ENCODE measurements around the gene CFAP100. TPM values are rescaled to one million over a fixed set of nuclear protein-coding genes. Genes with fewer than 3 reads are reported as not detected.

CFAP100 gene
- total RNA-seq, 4 donors from 2014 or later = not detected

GRCh38 chr3:126424039-126424717 is 29.5 kb downstream of the CFAP100 start:
- 99% methylated on average over 6 of the region's 10 CpGs; no CpG with 5 or more reads in 1 of the 2 donors for WGBS, 2 donors (ENCODE audit: low coverage in 1 of 2)
- in situ Hi-C loops (cut with MboI; ENCODE audit: low pct_ligation_motif_present in 1 of 4, low pct_unique_long_range_greater_than_20kb in 1 of 4, low sequenced_read_pairs in 3 of 4) (no loop called here), intact Hi-C loops (cut with DNase I; ENCODE audit: low total_unique reads) (no loop called here)
- Histone ChIP-seq H3K4me3 (no peak overlapping the region), H3K9me3 (peaks cover 0 to 11% of the 10 kb centered on the region in 2 donors), H3K27me3 (no peaks in the 10 kb centered on the region), H3K27ac (no peak overlapping the region), H3K36me3 (no peaks in the 10 kb centered on the region), H3K4me1 (no peaks in the 10 kb centered on the region)
- DNase-seq = no peak
- no peak for TF ChIP-seq CTCF (IDR thresholded peaks at IDR 0.05)
- no peak for TF ChIP-seq POLR2A (IDR thresholded peaks at IDR 0.05)
- TF ChIP-seq POLR2AphosphoS5 (IDR thresholded peaks at IDR 0.05) = no peak
- TF ChIP-seq EP300 (IDR thresholded peaks at IDR 0.05; ENCODE audit: low read depth) = no peak

- Histone ChIP-seq H3K4me3 (no peak overlapping the region), H3K36me3 (no peaks in the 10 kb centered on the region), H3K27ac (no peak overlapping the region), H3K27me3 (no peaks in the 10 kb centered on the region), H3K4me1 (no peaks in the 10 kb centered on the region), H3K9me3 (peaks cover 0 to 11% of the 10 kb centered on the region in 2 donors)
- TF ChIP-seq POLR2A (IDR thresholded peaks at IDR 0.05) = no peak
- TF ChIP-seq EP300 (IDR thresholded peaks at IDR 0.05; ENCODE audit: low read depth) = no peak
- no peak for TF ChIP-seq POLR2AphosphoS5 (IDR thresholded peaks at IDR 0.05)
- no peak for TF ChIP-seq CTCF (IDR thresholded peaks at IDR 0.05)
- 77% methylated on average over 3 of the region's 3 CpGs; no CpG with 5 or more reads in 1 of the 2 donors for WGBS, 2 donors (ENCODE audit: low coverage in 1 of 2)
- intact Hi-C loops (cut with DNase I; ENCODE audit: low total_unique reads) (no loop called here), in situ Hi-C loops (cut with MboI; ENCODE audit: low pct_ligation_motif_present in 1 of 4, low pct_unique_long_range_greater_than_20kb in 1 of 4, low sequenced_read_pairs in 3 of 4) (no loop called here)
- no peak for DNase-seq
Observed at GRCh38 chr3:126424751-126425150, 30.0 kb downstream of the CFAP100 start.

GRCh38 chr3:126431103-126431534 is 36.4 kb downstream of the CFAP100 start:
- no peaks in the 10 kb centered on the region for H3K27me3 ChIP-seq
- TF ChIP-seq POLR2A (IDR thresholded peaks at IDR 0.05) (no peak), EP300 (IDR thresholded peaks at IDR 0.05; ENCODE audit: low read depth) (no peak), CTCF (IDR thresholded peaks at IDR 0.05) (no peak)
- H3K4me3 ChIP-seq = no peak overlapping the region
- intact Hi-C loops (cut with DNase I; ENCODE audit: low total_unique reads) = no loop called here
- H3K27ac ChIP-seq = no peak overlapping the region
- no peak for DNase-seq
- WGBS, 2 donors (ENCODE audit: low coverage in 1 of 2) = 100% methylated on average over 1 of the region's 1 CpG; no CpG with 5 or more reads in 1 of the 2 donors
- peaks cover 0 to under 1% (median 0%) of the 10 kb centered on the region in 4 donors for H3K36me3 ChIP-seq
- in situ Hi-C loops (cut with MboI; ENCODE audit: low pct_ligation_motif_present in 1 of 4, low pct_unique_long_range_greater_than_20kb in 1 of 4, low sequenced_read_pairs in 3 of 4) = no loop called here
- peaks cover 0 to 7% of the 10 kb centered on the region in 2 donors for H3K9me3 ChIP-seq
- H3K4me1 ChIP-seq = no peaks in the 10 kb centered on the region

GRCh38 chr3:126432361-126433104 is 37.8 kb downstream of the CFAP100 start:
- WGBS, 2 donors (ENCODE audit: low coverage in 1 of 2) = 80 to 89% methylated on average over 2 to 4 of the region's 4 CpGs
- H3K9me3 ChIP-seq = no peaks in the 10 kb centered on the region
- no peaks in the 10 kb centered on the region for H3K27me3 ChIP-seq
- no peak overlapping the region for H3K27ac ChIP-seq
- TF ChIP-seq EP300 (IDR thresholded peaks at IDR 0.05; ENCODE audit: low read depth) (no peak), POLR2A (IDR thresholded peaks at IDR 0.05) (no peak), CTCF (IDR thresholded peaks at IDR 0.05) (no peak), POLR2AphosphoS5 (IDR thresholded peaks at IDR 0.05) (no peak)
- no peak for DNase-seq
- no peak overlapping the region for H3K4me3 ChIP-seq
- intact Hi-C loops (cut with DNase I; ENCODE audit: low total_unique reads) (no loop called here), in situ Hi-C loops (cut with MboI; ENCODE audit: low pct_ligation_motif_present in 1 of 4, low pct_unique_long_range_greater_than_20kb in 1 of 4, low sequenced_read_pairs in 3 of 4) (no loop called here)
- H3K36me3 ChIP-seq = peaks cover 0 to 9% (median 0%) of the 10 kb centered on the region in 4 donors
- H3K4me1 ChIP-seq = no peaks in the 10 kb centered on the region

Measured in transverse colon (tissue), 4 donors.